ENCODE results near the gene FBXO45. TPM values are rescaled to one million over a fixed set of nuclear protein-coding genes. Genes with fewer than 3 reads are reported as not detected.

FBXO45 gene
- total and polyA plus RNA-seq, 2 of the 13 experiments (the other 11 are each of a cell fraction or from before 2014, with no cell fraction given), result 7.0 to 12.1 TPM

DNA sequence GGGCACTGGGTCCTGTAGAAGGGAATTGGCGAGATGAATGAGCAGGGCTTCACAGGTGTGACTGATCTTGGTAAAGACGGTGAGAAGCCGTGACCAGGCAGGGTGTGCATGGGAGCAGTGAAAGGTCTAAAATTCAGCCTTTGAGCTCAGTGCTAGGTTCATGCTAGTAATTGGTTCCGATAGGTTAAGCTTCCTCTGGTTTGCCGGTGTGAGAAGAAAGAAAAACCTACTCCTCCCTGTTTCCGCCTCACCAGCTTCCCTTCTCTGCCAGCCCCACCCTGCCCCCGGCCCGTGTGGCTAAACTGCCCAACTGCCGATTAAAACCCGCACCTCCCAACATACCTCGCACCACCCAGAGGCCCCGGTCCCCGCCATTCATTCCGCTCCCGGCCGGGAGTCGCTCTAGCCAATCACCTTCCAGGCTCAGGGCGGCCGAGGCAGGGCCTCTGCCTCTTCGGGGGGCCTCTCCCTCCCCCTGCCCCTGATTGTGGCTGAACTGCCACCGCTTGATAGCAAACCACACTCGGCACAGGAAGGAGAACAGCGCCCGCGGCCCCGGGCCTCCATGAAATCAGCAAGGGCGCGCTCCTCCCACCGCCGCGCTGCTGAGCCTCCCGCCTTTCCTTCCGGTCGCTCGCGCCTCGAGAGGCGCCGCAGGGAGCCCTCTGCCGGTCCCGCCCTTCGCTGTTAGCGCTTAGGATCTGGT is 63.7 kb downstream of the FBXO45 start (continued):
- TF ChIP-seq RFXAP (CRISPR knock-in tag; IDR thresholded peaks at IDR 0.05; ENCODE audit: borderline replicate concordance) (peak; percentile 31; the same call in 1 of the 2 replicates), ZNF570 (CRISPR knock-in tag; IDR thresholded peaks at IDR 0.05; ENCODE audit: borderline replicate concordance) (no peak), ZNF83 (CRISPR knock-in tag; IDR thresholded peaks at IDR 0.05; ENCODE audit: borderline replicate concordance) (no peak), ZKSCAN5 (CRISPR knock-in tag; IDR thresholded peaks at IDR 0.05) (no peak), ZNF121 (CRISPR knock-in tag; IDR thresholded peaks at IDR 0.05) (no peak), JDP2 (CRISPR knock-in tag; IDR thresholded peaks at IDR 0.05; ENCODE audit: borderline replicate concordance) (no peak), ZC3H13 (CRISPR knock-in tag; IDR thresholded peaks at IDR 0.05) (no peak), PAF1 (CRISPR knock-in tag; IDR thresholded peaks at IDR 0.05) (no peak), ZNF256 (CRISPR knock-in tag; conservative IDR thresholded peaks at IDR 0.05) (no peak; the same call in 1 of the 2 replicates), TGIF2 (CRISPR knock-in tag; IDR thresholded peaks at IDR 0.05) (no peak; the same call in 1 of the 2 replicates), BORCS8-MEF2B (CRISPR knock-in tag; IDR thresholded peaks at IDR 0.05) (peak; percentile 83), MIER3 (CRISPR knock-in tag; IDR thresholded peaks at IDR 0.05; ENCODE audit: borderline replicate concordance) (no peak), RARA (CRISPR knock-in tag; IDR thresholded peaks at IDR 0.05) (0 out of 2 replicates have a peak, but pooled peaks have one; percentile 25)
- TF ChIP-seq, protein P1, sequence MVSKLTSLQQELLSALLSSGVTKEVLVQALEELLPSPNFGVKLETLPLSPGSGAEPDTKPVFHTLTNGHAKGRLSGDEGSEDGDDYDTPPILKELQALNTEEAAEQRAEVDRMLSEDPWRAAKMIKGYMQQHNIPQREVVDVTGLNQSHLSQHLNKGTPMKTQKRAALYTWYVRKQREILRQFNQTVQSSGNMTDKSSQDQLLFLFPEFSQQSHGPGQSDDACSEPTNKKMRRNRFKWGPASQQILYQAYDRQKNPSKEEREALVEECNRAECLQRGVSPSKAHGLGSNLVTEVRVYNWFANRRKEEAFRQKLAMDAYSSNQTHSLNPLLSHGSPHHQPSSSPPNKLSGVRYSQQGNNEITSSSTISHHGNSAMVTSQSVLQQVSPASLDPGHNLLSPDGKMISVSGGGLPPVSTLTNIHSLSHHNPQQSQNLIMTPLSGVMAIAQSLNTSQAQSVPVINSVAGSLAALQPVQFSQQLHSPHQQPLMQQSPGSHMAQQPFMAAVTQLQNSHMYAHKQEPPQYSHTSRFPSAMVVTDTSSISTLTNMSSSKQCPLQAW (CRISPR knock-in tag; IDR thresholded peaks at IDR 0.05), result no peak
- TF ChIP-seq, protein P2, sequence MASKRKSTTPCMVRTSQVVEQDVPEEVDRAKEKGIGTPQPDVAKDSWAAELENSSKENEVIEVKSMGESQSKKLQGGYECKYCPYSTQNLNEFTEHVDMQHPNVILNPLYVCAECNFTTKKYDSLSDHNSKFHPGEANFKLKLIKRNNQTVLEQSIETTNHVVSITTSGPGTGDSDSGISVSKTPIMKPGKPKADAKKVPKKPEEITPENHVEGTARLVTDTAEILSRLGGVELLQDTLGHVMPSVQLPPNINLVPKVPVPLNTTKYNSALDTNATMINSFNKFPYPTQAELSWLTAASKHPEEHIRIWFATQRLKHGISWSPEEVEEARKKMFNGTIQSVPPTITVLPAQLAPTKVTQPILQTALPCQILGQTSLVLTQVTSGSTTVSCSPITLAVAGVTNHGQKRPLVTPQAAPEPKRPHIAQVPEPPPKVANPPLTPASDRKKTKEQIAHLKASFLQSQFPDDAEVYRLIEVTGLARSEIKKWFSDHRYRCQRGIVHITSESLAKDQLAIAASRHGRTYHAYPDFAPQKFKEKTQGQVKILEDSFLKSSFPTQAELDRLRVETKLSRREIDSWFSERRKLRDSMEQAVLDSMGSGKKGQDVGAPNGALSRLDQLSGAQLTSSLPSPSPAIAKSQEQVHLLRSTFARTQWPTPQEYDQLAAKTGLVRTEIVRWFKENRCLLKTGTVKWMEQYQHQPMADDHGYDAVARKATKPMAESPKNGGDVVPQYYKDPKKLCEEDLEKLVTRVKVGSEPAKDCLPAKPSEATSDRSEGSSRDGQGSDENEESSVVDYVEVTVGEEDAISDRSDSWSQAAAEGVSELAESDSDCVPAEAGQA (IDR thresholded peaks at IDR 0.05; ENCODE audit: low read depth), result no peak
- TF ChIP-seq, protein P2 (CRISPR knock-in tag; IDR thresholded peaks at IDR 0.05; ENCODE audit: borderline replicate concordance), result no peak
- TF ChIP-seq, protein P3, sequence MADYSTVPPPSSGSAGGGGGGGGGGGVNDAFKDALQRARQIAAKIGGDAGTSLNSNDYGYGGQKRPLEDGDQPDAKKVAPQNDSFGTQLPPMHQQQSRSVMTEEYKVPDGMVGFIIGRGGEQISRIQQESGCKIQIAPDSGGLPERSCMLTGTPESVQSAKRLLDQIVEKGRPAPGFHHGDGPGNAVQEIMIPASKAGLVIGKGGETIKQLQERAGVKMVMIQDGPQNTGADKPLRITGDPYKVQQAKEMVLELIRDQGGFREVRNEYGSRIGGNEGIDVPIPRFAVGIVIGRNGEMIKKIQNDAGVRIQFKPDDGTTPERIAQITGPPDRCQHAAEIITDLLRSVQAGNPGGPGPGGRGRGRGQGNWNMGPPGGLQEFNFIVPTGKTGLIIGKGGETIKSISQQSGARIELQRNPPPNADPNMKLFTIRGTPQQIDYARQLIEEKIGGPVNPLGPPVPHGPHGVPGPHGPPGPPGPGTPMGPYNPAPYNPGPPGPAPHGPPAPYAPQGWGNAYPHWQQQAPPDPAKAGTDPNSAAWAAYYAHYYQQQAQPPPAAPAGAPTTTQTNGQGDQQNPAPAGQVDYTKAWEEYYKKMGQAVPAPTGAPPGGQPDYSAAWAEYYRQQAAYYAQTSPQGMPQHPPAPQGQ (CRISPR knock-in tag; IDR thresholded peaks at IDR 0.05; ENCODE audit: borderline replicate concordance), result no peak
- TF ChIP-seq, protein P4, sequence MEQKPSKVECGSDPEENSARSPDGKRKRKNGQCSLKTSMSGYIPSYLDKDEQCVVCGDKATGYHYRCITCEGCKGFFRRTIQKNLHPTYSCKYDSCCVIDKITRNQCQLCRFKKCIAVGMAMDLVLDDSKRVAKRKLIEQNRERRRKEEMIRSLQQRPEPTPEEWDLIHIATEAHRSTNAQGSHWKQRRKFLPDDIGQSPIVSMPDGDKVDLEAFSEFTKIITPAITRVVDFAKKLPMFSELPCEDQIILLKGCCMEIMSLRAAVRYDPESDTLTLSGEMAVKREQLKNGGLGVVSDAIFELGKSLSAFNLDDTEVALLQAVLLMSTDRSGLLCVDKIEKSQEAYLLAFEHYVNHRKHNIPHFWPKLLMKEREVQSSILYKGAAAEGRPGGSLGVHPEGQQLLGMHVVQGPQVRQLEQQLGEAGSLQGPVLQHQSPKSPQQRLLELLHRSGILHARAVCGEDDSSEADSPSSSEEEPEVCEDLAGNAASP (CRISPR knock-in tag; IDR thresholded peaks at IDR 0.05; ENCODE audit: borderline replicate concordance), result 0 out of 2 replicates have a peak, but pooled peaks have one; percentile 44
